HG03175 (cell line): ENCODE measurements around the gene KIF16B.
A peak's percentile ranks its signal among the peaks of the same experiment; 100 is the strongest.

Source experiments
- ATAC-seq: cut with Tn5 transposase; IDR thresholded peaks from one replicate; pipeline ENCODE4 v1.9.1; 2021; ENCODE audit warnings: mild to moderate bottlenecking, moderate library complexity; ENCODE audit not compliant: unreplicated experiment

The KIF16B gene

GRCh38 chr20:16367948-16368560, 205.2 kb downstream of the KIF16B start:
- no peak for ATAC-seq

- no peak for ATAC-seq
Observed at GRCh38 chr20:16366529-16366928, 206.7 kb downstream of the KIF16B start.

GRCh38 chr20:16364320-16364687, 208.9 kb downstream of the KIF16B start:
- ATAC-seq: no peak

GRCh38 chr20:16363506-16364319, 209.5 kb downstream of the KIF16B start:
- ATAC-seq: no peak

- no peak for ATAC-seq
Observed at GRCh38 chr20:16362642-16363041, 210.6 kb downstream of the KIF16B start.

- no peak for ATAC-seq
Observed at GRCh38 chr20:16360668-16361067, 212.6 kb downstream of the KIF16B start.

GRCh38 chr20:16353417-16353781, 219.8 kb downstream of the KIF16B start:
- ATAC-seq: no peak

GRCh38 chr20:16352751-16353416, 220.4 kb downstream of the KIF16B start:
- ATAC-seq: no peak

- ATAC-seq: no peak
Observed at GRCh38 chr20:16352321-16352720, 220.9 kb downstream of the KIF16B start.

GRCh38 chr20:16351415-16351814, 221.8 kb downstream of the KIF16B start:
- ATAC-seq: no peak

GRCh38 chr20:16350465-16350864, 222.8 kb downstream of the KIF16B start:
- no peak for ATAC-seq

GRCh38 chr20:16349523-16350260, 223.6 kb downstream of the KIF16B start:
- no peak for ATAC-seq

- no peak for ATAC-seq
Observed at GRCh38 chr20:16346956-16347355, 226.3 kb downstream of the KIF16B start.

- ATAC-seq: no peak
Observed at GRCh38 chr20:16337707-16338106, 235.5 kb downstream of the KIF16B start.

- ATAC-seq: no peak
Observed at GRCh38 chr20:16327606-16328005, 245.6 kb downstream of the KIF16B start.

GRCh38 chr20:16321291-16321690, 252.0 kb downstream of the KIF16B start:
- no peak for ATAC-seq

- ATAC-seq: peak; percentile 58
Observed at GRCh38 chr20:16317445-16318362, 255.5 kb downstream of the KIF16B start.

GRCh38 chr20:16316513-16316912, 256.7 kb downstream of the KIF16B start:
- no peak for ATAC-seq

- no peak for ATAC-seq
Observed at GRCh38 chr20:16314748-16315159, 258.5 kb downstream of the KIF16B start.

GRCh38 chr20:16314320-16314719, 258.9 kb downstream of the KIF16B start:
- peak; percentile 62 for ATAC-seq
